NCI-H2029 (cell line): ENCODE measurements around the gene FOXO1.

Experiments
- DNase-seq: peaks from one replicate; lab custom pipeline; 2025; lab: John Stamatoyannopoulos, UW

Gene FOXO1

DNA sequence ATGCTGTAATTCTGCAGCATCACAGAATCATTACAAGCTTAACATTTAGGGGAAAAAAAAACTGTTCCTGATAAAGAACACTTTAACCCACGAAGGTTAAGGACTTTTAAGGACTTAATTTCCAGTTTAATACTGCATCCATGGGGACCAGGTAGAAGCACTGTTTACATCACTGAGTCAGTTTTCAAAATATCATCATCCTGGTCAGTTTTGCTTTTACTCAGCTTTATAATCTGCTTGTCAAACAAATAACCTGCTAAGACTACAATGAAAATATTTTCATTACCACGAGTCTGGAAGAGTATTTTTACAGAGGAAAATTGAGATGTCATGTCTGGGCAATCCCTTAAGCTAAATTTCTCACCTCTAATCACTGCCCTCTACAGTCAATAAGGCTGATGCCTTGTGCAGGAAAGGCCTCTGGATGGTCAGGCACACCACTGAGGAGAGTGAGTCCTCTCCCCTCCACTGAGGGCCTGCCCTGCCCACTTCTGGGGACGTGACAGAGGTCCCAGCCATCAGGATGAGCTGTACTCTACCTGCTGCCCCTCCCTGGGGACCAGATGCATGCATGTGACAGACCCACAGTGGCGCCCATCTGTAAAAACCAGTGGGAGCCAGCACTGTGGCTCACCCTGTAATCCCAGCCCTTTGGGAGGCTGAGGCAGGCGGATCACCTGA lies 31.0 kb downstream of the FOXO1 start:
- DNase-seq, result no peak

DNA sequence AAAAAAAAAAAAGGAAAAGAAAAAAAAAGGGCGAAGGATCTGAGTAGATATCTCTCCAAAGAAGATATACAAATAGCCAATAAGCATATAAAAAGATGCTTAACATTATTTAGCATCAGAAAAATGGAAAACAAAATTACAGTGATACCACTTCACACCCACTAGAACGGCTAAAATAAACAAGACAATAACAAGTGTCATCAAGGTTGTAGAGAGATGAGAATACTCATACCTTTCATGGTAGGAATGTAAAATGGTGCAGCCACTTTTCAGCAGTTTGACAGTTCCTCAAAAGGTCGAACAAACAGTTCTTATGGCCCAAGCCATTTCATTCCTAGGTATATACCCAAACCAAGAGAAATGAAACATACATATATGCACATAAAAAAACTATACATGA lies 33.5 kb downstream of the FOXO1 start:
- DNase-seq, result no peak

DNA sequence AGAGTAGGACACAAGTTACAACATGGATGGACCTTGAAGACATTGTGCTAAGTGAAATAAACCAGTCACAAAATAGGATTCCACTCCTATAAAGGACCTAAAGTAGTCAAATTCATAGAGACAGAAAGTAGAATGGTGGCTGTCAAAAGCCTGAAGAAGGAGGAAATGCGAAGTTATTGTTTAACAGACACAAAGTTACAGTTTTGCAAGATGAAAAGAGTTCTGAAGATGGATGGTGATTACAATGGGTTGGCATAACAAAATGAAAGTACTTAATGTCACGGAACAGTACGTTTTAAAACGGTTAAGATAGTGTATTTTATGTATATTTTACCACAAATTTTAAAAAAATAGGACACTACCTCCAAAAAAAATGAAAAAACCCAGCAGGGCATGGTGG lies 34.8 kb downstream of the FOXO1 start:
- no peak for DNase-seq

DNA sequence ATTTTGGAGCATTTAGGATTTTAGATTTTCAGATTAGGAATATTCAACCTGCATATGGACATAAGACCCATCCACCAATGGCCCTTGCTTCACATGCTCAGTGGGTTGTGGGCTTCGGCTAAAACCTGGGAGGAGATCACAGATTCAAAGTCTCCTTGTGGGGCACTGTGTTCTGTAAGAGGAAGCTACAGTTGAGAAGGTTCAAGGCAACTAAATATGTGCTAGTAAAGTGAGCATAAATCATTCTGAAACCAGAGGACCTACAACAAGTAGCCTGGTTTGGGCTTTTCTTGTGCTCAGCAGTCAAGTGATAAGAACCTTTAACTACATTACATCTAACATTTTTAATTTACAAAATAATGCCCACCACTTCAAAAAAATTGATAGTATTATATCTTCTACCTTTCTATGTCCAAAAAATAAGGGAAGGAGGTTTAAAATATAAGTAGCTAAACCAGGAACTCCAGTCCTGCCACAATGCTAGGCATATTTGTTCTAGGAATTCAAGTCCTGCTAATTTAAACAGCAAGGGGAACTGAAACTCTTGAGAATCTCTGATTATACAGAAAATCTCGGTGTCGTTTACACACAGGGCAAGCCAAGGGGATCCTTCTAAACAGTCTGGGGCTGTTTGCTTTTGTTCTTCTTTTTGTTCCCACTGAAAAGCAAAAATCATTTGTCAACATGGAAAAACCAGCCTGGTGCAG lies 36.6 kb downstream of the FOXO1 start:
- DNase-seq, result no peak

DNA sequence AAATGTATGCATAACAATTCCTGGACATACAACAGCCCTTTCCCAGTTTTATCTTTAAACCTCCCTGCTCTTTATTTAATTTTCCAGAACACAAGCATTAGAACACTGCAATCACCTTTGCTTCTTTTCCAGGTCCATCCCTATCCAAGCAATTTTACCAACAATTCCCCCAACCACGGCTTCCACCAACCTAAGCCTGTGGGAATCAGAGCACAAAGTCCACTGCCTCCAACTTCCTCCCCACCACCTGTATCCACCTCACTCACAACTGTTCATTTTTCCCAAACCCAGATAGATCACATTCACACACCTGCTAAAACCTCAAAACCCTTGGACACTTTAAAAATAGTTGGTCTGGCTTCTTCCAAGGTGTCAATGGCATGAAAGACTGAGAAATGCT lies 39.5 kb downstream of the FOXO1 start:
- no peak for DNase-seq

DNA sequence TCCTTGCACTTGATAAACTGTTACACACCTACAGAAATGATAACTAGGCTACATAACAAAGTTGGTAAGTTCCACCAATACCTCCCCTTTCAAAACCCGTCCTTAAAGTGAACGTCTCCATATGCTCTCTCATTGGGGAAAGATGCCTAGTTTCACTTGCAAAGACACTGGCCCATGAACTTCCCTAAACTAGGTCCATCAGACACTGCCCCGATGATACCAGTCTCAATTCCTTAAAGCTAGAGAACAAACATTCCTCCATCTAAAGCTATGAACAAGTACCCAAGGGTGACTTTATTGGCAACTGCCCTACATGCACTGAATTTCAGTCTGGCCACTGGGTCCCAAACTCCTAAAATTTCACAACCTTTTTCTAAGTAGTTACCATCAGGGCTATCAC lies 39.9 kb downstream of the FOXO1 start:
- DNase-seq, result no peak

DNA sequence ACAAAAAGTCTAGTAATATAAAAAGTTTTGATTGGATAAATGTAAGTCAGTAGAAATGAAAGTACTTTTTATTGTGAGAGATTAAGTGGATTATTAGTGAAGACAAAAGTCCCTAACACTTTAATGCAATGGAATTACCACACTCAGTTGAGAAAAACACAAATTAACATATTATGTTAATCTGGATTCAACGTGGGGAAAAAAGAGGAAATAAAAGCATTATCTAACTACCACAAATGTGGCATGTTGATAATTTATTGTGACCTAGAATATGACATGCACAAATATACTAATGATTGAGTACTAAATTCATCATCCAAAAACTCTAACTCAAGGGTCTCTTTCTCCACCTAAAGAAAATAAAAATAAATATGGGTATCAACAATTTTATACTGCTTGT lies 41.5 kb downstream of the FOXO1 start:
- no peak for DNase-seq

DNA sequence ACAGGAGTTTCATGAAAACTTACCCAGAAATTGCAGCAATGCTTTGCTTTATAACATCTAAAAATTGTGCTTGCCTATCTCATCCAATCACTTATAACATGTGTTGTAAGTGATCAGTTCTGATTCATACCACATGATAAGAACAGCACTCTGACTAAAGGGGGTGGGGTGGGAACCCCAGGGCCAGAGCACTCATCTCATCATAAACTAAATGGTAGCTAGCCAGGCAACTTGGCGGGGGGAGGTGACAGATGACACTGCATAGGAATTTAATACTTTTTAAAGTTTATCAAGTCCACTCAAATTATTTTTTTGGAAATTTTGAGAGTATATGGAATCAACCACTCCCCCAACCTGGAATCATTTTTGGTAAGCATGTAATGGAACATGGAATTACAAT lies 42.1 kb downstream of the FOXO1 start:
- no peak for DNase-seq

DNA sequence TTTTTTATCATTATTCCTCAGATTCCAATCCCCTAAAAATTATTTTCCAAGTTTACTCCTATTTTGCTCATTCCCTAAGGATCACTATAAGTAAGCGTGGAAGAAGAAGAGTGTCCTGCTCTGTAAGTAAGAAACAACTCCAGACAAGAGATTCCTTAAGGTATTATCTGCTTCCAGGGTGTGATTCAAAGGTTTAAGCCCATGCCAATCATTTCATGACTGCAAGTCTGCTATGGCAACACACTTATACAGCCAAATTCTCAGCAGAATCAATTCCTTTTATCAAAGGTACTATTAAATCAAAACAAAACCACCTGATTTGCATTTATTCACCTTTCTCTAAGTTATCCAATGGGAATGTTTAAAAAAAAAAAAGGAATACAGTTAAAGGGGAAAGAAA lies 43.7 kb downstream of the FOXO1 start:
- no peak for DNase-seq

DNA sequence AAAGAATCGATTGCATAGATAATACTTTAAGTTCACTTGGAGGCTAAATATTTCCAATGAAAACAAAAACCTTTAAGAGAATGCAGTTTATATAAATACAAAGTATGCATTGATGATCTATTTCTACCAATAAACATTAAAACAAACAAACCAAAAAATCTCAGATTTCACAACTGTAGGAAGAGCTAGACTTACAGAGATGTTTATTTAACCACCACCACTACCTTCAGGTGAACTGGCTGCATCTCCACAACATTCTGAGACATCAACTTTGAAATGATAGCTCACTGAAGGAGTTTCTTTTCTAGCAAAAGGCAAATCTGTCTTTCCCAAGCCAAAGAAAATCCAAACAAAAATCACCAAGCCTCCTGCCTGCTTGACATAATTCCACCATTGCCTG lies 44.2 kb downstream of the FOXO1 start:
- DNase-seq, result no peak

DNA sequence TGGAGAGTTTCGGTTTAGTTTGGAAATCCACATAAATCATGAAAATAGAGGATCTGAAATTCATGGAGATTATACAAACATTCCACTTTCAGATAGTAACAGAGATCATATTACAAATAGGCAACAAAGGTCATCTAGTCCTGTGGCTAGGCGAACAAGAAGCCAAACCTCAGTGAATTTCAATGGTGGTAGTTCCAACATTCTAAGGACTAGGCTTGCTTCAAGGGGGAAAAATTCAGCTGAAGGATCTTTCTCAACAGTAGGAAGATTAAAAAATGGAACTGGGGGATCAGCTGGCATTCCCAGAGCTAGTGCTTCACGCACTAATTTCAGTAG lies 47.0 kb downstream of the FOXO1 start:
- DNase-seq, result no peak

DNA sequence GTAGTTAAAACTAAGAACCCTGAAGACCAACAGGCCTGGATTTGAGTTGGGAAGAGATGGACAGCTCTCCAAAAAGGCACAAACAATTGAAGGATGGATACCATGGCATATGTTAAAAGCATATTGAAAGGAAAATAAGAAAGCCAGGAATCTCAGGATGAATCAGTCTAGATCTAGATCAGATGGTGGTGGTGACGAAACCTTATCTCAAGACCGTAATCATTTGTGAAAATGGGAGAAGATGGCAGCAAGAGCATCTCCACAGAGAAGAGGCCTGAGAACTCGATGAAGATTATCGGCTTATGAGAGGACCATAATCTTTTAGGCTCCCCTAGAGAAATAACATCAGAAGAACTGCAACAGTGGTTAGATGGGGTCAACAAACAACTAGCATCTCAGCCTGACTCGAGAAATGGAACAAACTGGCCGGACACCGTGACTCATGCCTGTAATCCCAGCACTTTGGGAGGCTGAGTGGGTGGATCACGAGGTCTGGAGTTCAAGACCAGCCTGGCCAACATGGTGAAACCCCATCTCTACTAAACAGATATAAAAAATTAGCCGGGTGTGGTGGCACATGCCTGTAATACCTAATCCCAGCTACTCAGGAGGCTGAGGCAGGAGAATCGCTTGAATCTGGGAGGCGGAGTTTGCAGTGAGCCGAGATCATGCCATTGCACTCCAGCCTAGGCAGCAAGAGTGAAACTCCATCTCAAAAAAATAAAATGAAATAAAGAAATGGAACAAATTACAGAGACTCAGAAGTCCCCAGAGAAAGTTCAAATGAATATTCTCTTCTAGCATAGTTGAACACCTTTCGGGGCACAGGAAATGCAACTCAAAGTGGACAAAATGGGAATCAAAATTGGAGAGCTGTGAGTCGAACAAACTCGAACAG lies 47.6 kb downstream of the FOXO1 start:
- DNase-seq, result no peak

DNA sequence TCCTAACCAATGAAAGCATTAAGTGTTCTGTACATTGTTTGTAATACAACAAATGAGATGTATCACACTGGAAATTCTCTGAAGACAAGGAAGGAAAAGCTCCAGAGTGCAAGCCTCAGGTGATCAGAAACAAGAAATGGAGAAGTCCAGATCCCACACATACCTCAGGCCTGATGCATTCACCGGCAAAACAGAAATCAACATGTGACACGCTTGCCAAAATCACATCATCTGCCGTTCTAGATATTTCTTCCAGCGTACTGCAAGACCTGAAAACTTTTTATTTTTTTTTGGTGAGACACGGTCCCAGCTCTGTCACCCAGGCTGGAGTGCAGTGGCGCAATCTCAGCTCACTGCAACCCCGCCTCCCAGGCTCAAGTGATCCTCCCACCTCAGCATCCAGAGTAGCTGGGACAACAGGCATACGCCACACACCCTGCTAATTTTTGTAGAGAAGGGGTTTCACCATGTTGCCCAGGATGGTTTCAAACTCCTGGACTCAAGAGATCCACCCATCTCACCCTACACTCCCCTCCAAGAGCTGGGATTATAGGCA lies 48.6 kb downstream of the FOXO1 start:
- no peak for DNase-seq

DNA sequence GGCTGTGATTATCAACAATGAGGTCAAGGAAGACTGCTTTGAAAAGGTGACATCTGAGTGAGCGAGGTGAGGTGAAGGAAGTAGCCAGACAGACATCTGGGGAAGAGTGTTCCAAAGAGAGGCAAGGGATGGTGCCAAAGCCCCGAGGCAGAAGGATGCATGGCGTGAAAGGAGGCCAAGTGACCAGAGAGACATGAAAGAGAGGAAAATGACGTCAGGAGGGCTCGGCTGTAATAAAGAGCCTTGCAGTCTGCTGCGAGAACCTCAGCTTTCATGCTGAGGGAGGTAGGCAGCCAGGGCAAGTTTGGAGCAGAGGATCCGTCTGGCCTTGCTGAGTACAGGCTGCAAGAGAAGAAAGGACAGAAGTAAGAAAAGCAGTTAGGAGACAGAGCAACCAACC lies 50.8 kb downstream of the FOXO1 start:
- DNase-seq, result no peak

DNA sequence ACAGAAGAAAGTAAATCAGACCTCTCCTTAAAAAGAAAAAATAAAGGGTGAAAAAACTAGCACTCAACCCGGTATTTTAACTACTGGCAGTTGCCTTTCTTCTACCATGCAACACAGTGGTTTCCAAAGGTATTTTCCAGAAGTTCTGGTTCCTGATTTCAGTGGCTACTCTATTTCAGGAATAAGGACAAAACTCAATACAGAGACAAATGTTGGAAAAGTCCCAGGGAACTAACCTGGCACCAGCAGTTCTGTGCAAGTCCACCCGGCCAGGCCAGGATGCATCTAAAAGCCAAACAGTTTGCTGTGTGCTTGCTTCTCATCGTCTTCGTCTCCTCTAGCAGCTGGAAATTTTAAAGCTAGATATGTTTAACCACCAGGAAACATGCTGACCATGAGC lies 52.5 kb downstream of the FOXO1 start:
- DNase-seq, result no peak

DNA sequence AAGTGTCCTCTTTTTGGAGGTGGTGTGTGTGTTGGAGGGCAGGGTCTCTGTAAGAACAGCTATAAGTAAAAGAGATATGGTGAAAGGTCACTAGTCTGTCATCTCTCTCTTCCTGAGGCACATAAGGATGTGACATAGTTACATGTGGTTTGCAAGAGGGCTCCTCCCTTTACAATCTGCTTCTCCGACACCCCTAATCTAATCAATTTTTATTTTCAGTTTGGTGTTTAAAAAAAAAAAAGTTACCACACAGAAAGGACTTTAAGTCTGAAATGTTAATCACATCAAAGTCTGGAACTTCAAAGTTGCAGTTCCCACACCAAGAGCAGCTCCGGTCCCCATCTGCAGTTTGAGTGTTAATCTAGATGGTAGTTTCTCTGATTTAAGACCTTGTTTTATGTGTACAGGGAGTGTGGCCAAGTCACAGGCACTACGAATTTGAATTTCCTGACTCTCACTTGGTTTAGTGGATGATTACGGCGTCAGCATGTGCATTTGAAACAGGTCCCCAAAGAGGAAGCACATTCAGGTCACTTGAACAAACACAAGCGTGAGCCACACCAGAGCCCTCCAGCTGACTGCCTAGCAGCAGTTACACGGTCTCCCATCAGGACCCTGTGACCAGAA lies 53.1 kb downstream of the FOXO1 start:
- DNase-seq, result no peak

DNA sequence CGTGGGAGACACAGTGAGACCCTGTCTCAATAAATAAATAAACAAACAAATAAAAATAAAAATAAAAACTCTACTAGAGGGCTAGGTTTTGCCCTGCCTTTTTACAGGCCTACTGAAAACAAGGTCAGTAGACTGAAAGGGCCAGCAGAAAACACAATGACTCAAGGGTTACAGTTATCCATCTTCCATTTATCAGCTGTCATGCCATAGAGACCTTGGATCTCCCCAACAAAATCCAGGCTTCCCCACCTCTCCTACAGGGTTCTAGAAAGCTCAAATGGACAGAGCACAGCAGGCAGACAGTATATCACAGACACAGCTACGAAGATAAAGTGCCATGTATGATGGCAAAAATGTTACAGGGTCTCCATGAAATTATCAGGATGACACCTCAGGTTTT lies 54.4 kb downstream of the FOXO1 start:
- DNase-seq, result no peak

DNA sequence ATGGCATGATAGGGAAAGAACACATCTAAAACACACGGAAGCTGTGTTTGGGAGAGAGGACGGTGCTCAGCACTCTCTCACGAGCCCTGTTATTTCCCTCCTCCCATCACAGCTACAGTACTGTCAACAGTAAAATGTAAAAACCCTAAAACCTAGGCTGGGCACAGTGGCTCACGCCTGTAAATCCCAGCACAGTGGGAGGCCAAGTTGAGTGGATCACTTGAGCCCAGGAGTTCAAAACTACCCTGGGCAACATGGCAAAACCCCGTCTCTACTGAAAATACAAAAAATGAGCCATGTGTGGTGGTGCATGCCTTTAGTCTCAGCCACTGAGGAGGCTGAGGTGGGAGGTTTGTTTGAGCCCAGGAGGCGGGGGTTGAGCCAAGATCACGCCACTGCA lies 54.8 kb downstream of the FOXO1 start:
- no peak for DNase-seq

DNA sequence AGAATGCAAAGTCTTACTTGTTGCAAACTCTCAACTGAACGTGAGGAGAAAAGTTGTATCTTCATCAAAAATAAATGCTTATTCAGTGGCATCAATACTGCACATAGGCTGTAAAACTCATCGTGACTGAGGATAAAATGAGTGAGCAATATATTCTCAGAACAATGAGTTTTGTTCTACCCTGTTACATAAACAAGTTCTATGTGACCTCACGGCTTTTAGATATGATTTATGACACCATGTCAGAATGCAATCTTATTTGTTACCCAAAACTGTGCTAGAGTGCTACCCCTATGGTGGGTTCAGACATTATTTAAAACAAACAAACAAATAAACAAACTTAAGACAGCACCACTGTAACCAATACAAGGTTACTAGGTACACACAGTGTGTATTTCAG lies 55.4 kb downstream of the FOXO1 start:
- no peak for DNase-seq

DNA sequence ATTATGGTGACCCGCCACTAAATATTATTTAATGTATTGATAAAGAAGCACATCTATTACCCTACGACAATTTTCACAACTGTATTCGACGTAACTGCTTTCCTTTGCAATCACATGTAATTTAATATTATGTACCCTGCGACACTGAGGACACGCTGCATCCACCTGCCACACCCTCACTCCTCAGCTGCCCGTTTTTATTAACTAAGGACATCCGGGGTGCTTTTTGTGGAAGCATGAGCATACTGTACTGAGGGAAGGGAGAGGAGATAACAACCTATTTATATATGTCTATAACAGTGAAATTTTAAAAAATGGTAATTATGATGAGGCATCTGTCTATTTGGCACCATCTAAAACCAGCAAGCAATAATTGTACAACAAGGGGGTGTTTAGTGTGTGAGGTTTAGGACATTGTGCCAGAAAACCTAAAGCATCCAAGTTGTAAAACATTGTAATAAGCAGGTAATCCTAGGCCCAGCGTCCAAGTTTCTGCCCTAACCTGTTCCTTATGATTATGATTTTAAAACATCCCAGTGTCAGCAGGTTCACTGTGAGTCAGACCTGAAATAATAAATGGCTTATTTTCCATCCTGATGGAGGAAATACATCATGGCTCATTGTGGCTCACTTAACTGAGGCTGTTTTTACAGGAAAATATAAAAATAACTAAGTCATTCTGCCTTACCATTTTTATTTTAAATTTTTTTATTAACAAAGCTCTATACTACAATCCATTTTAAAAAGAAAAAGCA lies 56.3 kb downstream of the FOXO1 start:
- no peak for DNase-seq

DNA sequence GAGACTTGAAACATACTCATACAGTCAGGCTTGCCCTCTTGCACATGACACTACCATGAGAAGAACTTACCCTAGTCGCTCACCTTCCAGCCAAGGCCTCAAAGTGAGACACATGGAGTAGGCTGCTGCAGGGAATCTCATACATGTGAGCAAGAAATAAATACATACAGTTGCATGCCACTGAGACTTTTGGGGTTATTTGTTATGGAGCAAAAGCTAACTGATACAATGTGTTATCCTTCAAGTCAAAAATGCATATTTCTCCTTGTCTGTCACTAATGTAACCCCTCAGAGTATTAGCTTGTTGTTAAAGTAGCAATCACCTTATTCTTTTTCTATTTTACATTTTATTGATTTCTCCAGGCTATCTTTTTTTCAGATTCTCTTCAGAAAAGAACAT lies 58.1 kb downstream of the FOXO1 start:
- DNase-seq, result no peak

DNA sequence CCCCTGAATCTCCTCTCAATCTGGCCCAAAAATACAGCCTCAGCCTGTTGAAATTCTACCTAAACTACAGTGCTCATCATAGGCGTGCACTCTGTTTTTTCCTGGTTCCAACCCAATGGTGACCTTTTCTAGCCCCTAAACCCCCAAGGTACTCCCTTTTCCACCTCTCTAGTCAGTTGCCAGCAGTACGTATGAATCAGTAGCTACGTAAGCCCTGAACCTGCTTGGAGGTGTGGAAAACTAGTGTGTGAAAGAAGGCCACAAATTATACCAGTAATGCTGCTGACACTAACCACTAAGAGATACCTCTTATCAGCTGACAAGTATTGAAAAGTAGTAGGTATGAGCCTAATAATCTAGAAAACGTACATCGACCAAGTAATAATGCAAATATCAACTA lies 60.9 kb downstream of the FOXO1 start:
- no peak for DNase-seq
